Right hindlimb (tissue), 1 donor: Measurements from ENCODE around the gene CES4A.
A peak's percentile ranks its signal among the peaks of the same experiment; 100 is the strongest.
"Not testable (repeated sequence)": the region's sequence is repeated elsewhere in the genome, so short reads cannot be mapped to it uniquely, and the experiment has no call there.

Experiments used
- DNase-seq: peaks from one replicate; pipeline ENCODE4 v3.0.0-alpha.2; 2018

Gene CES4A

GRCh38 chr16:66988197-66988788 lies at the start of gene CES4A:
Gene CES4A, plus strand, starts transcription at chr16:66988589. Its CDS starts 184 bp downstream, at chr16:66988773.
- DNase-seq, result peak; percentile 71

- DNase-seq, result no peak
Observed at GRCh38 chr16:66939366-66939765, 49.0 kb upstream of the CES4A start.

- DNase-seq, result no peak
Observed at GRCh38 chr16:66940236-66940635, 48.2 kb upstream of the CES4A start.

- DNase-seq, result no peak
Observed at GRCh38 chr16:66942981-66943380, 45.4 kb upstream of the CES4A start.

GRCh38 chr16:66943426-66944053 lies 44.8 kb upstream of the CES4A start:
- DNase-seq, result no peak

- no peak for DNase-seq
Observed at GRCh38 chr16:66944054-66944441, 44.3 kb upstream of the CES4A start.

GRCh38 chr16:66944971-66945370 lies 43.4 kb upstream of the CES4A start:
- DNase-seq, result not testable (repeated sequence)

- DNase-seq, result no peak
Observed at GRCh38 chr16:66945939-66946338, 42.5 kb upstream of the CES4A start.

GRCh38 chr16:66946541-66946940 lies 41.8 kb upstream of the CES4A start:
- DNase-seq, result no peak

GRCh38 chr16:66946974-66947301 lies 41.5 kb upstream of the CES4A start:
- no peak for DNase-seq

- peak; percentile 85 for DNase-seq
Observed at GRCh38 chr16:66947302-66948065, 40.9 kb upstream of the CES4A start.

- DNase-seq, result no peak
Observed at GRCh38 chr16:66948134-66948836, 40.1 kb upstream of the CES4A start.

GRCh38 chr16:66948837-66949225 lies 39.6 kb upstream of the CES4A start:
- no peak for DNase-seq

GRCh38 chr16:66949472-66949871 lies 38.9 kb upstream of the CES4A start:
- DNase-seq, result no peak

- DNase-seq, result no peak
Observed at GRCh38 chr16:66950437-66950836, 38.0 kb upstream of the CES4A start.

- no peak for DNase-seq
Observed at GRCh38 chr16:66950971-66951790, 37.2 kb upstream of the CES4A start.

GRCh38 chr16:66952430-66953110 lies 35.8 kb upstream of the CES4A start:
- no peak for DNase-seq

- no peak for DNase-seq
Observed at GRCh38 chr16:66953462-66954096, 34.8 kb upstream of the CES4A start.

GRCh38 chr16:66954097-66954659 lies 34.2 kb upstream of the CES4A start:
- peak; percentile 83 for DNase-seq

- not testable (repeated sequence) for DNase-seq
Observed at GRCh38 chr16:66955363-66956153, 32.8 kb upstream of the CES4A start.

- not testable (repeated sequence) for DNase-seq
Observed at GRCh38 chr16:66956154-66956457, 32.3 kb upstream of the CES4A start.
